Esophagus squamous epithelium (tissue), 4 donors: ENCODE results near the gene TRMU.

Experiments
- CTCF ChIP-seq, 6 experiments: fragments of 450-650 bp in 4 of 6; fragments of 200-600 bp in 2 of 6; sonication (generic) in 2 of 6; IDR thresholded peaks; one replicate each; pipeline ENCODE4 v1.5.1; 2016 to 2019; ENCODE audit warnings: antibody characterized with exemption in 6 of 6, mild to moderate bottlenecking in 4 of 6, moderate library complexity in 4 of 6
- POLR2A ChIP-seq, 4 donors: fragments of 450-650 bp; IDR thresholded peaks; one replicate each; pipeline ENCODE4 v1.6.1; 2017; ENCODE audit warnings: antibody characterized with exemption in 4 of 4, mild to moderate bottlenecking in 4 of 4, moderate library complexity in 3 of 4

GRCh38 chr22:46355996-46356471 is 20.5 kb downstream of the TRMU start:
- no peak for TF ChIP-seq CTCF (IDR thresholded peaks at IDR 0.05)
- no peak for TF ChIP-seq POLR2A (IDR thresholded peaks at IDR 0.05)
